Smooth muscle cell of trachea (primary cell): Measurements from ENCODE around the gene BAD. TPM values are rescaled to one million over a fixed set of nuclear protein-coding genes. Genes with fewer than 3 reads are reported as not detected.

Experiments used
- total RNA-seq: library from RNA; depleted of rRNA; stranded (reverse); fragments of >200 nt; gene quantifications from 2 replicates; pipeline ENCODE4 v1.2.1, GENCODE V29; 2014

The BAD gene
- total RNA-seq, 1 donor from 2014 or later = 80.6 TPM

Other genes starting within 250 kb of the BAD start
- gene FLRT1, start 248.7 kb downstream of the BAD start, total RNA-seq = 0.15 and 0.50 TPM in 2 replicates
- 22.4 and 23.3 TPM in 2 replicates for gene MACROD1, start 118.6 kb downstream of the BAD start, total RNA-seq
- 119 and 132 TPM in 2 replicates for gene STIP1, start 98.5 kb downstream of the BAD start, total RNA-seq
- 1.8 and 6.0 TPM in 2 replicates for gene FERMT3, start 77.9 kb downstream of the BAD start, total RNA-seq
- 28.5 and 50.6 TPM in 2 replicates for gene TRPT1, start 58.5 kb downstream of the BAD start, total RNA-seq
- 62.4 and 66.0 TPM in 2 replicates for gene NUDT22, start 58.4 kb downstream of the BAD start, total RNA-seq
- 8.0 and 18.2 TPM in 2 replicates for gene DNAJC4, start 54.1 kb downstream of the BAD start, total RNA-seq
- gene VEGFB, start 50.1 kb downstream of the BAD start, total RNA-seq = 38.7 and 41.5 TPM in 2 replicates
- 45.7 and 91.8 TPM in 2 replicates for gene FKBP2, start 43.6 kb downstream of the BAD start, total RNA-seq
- 164 and 283 TPM in 2 replicates for gene PPP1R14B, start 37.7 kb downstream of the BAD start, total RNA-seq
- gene PLCB3, start 33.1 kb downstream of the BAD start, total RNA-seq = 46.4 and 54.9 TPM in 2 replicates
- 11.8 and 21.2 TPM in 2 replicates for gene GPR137, start 1.2 kb upstream of the BAD start, total RNA-seq
- 0.17 TPM in 1 of 2 replicates, not detected in the other for gene KCNK4, start 6.6 kb upstream of the BAD start, total RNA-seq
- gene CATSPERZ, start 15.7 kb upstream of the BAD start, total RNA-seq = 0.44 and 0.66 TPM in 2 replicates
- 34.6 and 44.3 TPM in 2 replicates for gene ESRRA, start 20.9 kb upstream of the BAD start, total RNA-seq
- 177 and 342 TPM in 2 replicates for gene TRMT112, start 32.9 kb upstream of the BAD start, total RNA-seq
- 202 and 213 TPM in 2 replicates for gene PRDX5, start 33.5 kb upstream of the BAD start, total RNA-seq
- 1.0 and 1.2 TPM in 2 replicates for gene CCDC88B, start 55.5 kb upstream of the BAD start, total RNA-seq
- gene RPS6KA4, start 74.5 kb upstream of the BAD start, total RNA-seq = 45.8 and 49.0 TPM in 2 replicates